ENCODE data around the gene ARMC2.
A peak's percentile ranks its signal among the peaks of the same experiment; 100 is the strongest.

DNA sequence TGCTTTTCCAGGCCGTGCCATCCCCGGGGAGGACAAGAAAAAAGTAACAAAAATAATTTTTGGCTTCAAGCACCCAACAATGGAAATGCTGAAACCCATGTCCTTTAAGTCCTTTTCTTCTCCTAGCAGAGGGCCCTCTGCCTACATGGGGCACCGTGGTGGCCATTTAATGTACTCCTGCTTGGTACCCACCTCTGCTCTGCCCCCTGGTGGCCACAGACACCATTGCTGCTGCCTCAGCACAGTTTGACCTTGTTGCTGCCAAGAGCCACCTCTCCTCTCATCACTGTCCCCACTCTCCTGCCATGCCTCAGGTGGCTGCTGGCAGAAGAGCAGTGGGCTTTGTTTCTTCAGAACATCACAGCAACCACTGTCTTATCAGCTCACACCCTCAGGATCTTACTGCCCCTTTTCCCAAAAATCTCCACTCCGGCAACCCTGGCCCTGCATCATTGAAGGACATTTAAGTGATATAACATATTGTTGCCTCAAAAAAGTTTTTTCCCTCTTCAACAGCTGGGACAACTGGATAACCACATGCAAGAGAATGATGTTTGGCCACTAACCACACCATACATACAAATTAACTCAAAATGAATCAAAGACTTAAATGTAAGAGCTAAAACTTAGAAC is 12.9 kb upstream of the ARMC2 start:
- TF ChIP-seq, protein P1, sequence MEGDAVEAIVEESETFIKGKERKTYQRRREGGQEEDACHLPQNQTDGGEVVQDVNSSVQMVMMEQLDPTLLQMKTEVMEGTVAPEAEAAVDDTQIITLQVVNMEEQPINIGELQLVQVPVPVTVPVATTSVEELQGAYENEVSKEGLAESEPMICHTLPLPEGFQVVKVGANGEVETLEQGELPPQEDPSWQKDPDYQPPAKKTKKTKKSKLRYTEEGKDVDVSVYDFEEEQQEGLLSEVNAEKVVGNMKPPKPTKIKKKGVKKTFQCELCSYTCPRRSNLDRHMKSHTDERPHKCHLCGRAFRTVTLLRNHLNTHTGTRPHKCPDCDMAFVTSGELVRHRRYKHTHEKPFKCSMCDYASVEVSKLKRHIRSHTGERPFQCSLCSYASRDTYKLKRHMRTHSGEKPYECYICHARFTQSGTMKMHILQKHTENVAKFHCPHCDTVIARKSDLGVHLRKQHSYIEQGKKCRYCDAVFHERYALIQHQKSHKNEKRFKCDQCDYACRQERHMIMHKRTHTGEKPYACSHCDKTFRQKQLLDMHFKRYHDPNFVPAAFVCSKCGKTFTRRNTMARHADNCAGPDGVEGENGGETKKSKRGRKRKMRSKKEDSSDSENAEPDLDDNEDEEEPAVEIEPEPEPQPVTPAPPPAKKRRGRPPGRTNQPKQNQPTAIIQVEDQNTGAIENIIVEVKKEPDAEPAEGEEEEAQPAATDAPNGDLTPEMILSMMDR (IDR thresholded peaks at IDR 0.05), result peak; percentile 85 to 95 (median 92)
- no peak for TF ChIP-seq POLR2A (IDR thresholded peaks at IDR 0.05)
- TF ChIP-seq EP300 (IDR thresholded peaks at IDR 0.05), result peak in 1 of 2 donors; percentile 76

All from tibial nerve (tissue), 4 donors.